ENCODE measurements around the gene CEP131. TPM values are rescaled to one million over a fixed set of nuclear protein-coding genes. Genes with fewer than 3 reads are reported as not detected.

CEP131 gene
- total and polyA plus RNA-seq, 2 of the 8 experiments (the other 6 are each of a cell fraction or from before 2014, with no cell fraction given), result 5.9 to 23.2 TPM

DNA sequence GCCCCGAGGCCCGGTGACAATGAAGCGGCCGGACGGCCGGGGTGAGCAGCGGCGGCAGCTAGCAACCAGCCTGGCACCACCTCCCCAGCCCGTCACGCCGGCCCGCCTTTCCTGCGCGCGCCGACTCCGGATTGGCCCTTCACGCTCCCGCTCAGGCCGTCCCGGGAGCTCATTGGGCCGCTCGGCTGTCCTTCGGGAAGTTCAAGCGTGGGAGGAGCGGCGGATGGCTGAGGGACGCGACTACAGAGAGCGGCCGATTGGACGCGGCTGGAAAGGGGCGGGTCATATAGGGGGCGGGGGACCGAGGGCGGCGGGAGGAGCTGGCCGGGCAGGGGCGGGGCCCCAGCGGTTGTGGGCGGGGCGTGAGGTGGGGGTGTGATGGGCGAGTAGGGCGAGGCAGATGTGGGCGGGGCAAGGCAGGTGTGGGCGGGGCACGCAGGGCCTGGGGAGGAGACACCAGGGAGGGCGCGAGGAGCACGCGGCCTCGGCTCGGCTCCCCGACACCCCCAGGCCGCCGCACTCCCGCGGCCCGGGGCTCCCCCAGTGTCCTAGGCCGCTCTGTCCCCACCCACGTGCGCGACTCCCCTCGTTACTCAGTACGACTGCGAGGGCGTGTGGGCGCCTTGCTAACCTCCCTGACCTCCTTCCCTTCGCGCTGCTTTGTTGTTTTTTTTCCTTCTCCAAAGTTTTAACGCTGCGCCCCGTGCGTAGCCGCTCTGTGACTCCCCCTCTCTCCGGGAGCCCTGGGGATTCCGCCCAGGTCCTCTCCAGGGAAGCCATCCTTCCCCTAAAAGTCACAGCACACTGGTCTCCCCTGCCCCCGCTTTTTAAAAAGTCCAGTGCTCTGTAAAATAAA, at the start of gene CEP131 (continued):
- TF ChIP-seq TAF7 (optimal IDR thresholded peaks at IDR 0.05; ENCODE audit: borderline replicate concordance, low read depth, low read length), result peak; percentile 60
- no peak for TF ChIP-seq CEBPB (IDR thresholded peaks at IDR 0.05; ENCODE audit: low read depth, low read length)
- peak; percentile 95 for TF ChIP-seq MAX (IDR thresholded peaks at IDR 0.05)
- peak; percentile 76; the same call in 1 of the 2 replicates for TF ChIP-seq RBBP5 (IDR thresholded peaks at IDR 0.05; ENCODE audit: borderline replicate concordance, low read depth, low read length)
- no peak for TF ChIP-seq CHD1 (IDR thresholded peaks at IDR 0.05; ENCODE audit: low read depth, low read length)
- TF ChIP-seq PHF8 (conservative IDR thresholded peaks at IDR 0.05; ENCODE audit: low read depth, low read length), result peak; percentile 76
- TF ChIP-seq, protein P1, sequence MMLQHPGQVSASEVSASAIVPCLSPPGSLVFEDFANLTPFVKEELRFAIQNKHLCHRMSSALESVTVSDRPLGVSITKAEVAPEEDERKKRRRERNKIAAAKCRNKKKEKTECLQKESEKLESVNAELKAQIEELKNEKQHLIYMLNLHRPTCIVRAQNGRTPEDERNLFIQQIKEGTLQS (IDR thresholded peaks at IDR 0.05; ENCODE audit: insufficient read depth, low read depth, low read length), result no peak
- TF ChIP-seq E2F6 (IDR thresholded peaks at IDR 0.05), result peak; percentile 92
- peak; percentile 40 for TF ChIP-seq SP4 (IDR thresholded peaks at IDR 0.05; ENCODE audit: low read length)
- no peak for TF ChIP-seq SUZ12 (IDR thresholded peaks at IDR 0.05; ENCODE audit: low read length)
- TF ChIP-seq NANOG (IDR thresholded peaks at IDR 0.05; ENCODE audit: insufficient read depth, low read depth, low read length, poor library complexity, severe bottlenecking), result no peak
- TF ChIP-seq HDAC6 (IDR thresholded peaks at IDR 0.05; ENCODE audit: low read depth, low read length), result no peak
- TF ChIP-seq SIX5 (IDR thresholded peaks at IDR 0.05; ENCODE audit: low read depth, low read length), result no peak
- no peak for TF ChIP-seq RXRA (IDR thresholded peaks at IDR 0.05; ENCODE audit: insufficient read depth, low read depth, low read length)
- TF ChIP-seq EGR1 (IDR thresholded peaks at IDR 0.05; ENCODE audit: borderline replicate concordance, low read depth, low read length), result peak; percentile 74
- peak; percentile 79 for TF ChIP-seq TAF1 (IDR thresholded peaks at IDR 0.05; ENCODE audit: low read depth, low read length)
- peak; percentile 86 for TF ChIP-seq ASH2L (IDR thresholded peaks at IDR 0.05; ENCODE audit: low read length)
- TF ChIP-seq FOSL1 (IDR thresholded peaks at IDR 0.05; ENCODE audit: insufficient read depth, low read depth, low read length), result peak; percentile 58; the same call in 1 of the 2 replicates
- peak; percentile 88 for TF ChIP-seq KDM4A (IDR thresholded peaks at IDR 0.05; ENCODE audit: low read depth, low read length, severe bottlenecking)
- TF ChIP-seq TBP (IDR thresholded peaks at IDR 0.05; ENCODE audit: low read depth, low read length), result peak; percentile 48; the same call in 1 of the 2 replicates
- TF ChIP-seq BACH1 (IDR thresholded peaks at IDR 0.05; ENCODE audit: low read length), result 0 out of 2 replicates have a peak, but pooled peaks have one; percentile 7
- peak; percentile 88 for TF ChIP-seq CREB1 (IDR thresholded peaks at IDR 0.05)
- TF ChIP-seq TEAD4 (IDR thresholded peaks at IDR 0.05; ENCODE audit: low read depth, low read length), result no peak
- TF ChIP-seq POLR2A (IDR thresholded peaks at IDR 0.05; ENCODE audit: control extremely low read depth in 1 of 2, low read depth in 2 of 2, low read length in 2 of 2), result peak in 1 of 2 experiments; percentile 90; a peak in 2 of 3 replicates

Measured in H1 (cell line).